ENCODE data around the gene AWAT1.

The AWAT1 gene

GRCh38 chrX:70244881-70245280 lies 10.4 kb downstream of the AWAT1 start (continued):
- TF ChIP-seq, protein P1, sequence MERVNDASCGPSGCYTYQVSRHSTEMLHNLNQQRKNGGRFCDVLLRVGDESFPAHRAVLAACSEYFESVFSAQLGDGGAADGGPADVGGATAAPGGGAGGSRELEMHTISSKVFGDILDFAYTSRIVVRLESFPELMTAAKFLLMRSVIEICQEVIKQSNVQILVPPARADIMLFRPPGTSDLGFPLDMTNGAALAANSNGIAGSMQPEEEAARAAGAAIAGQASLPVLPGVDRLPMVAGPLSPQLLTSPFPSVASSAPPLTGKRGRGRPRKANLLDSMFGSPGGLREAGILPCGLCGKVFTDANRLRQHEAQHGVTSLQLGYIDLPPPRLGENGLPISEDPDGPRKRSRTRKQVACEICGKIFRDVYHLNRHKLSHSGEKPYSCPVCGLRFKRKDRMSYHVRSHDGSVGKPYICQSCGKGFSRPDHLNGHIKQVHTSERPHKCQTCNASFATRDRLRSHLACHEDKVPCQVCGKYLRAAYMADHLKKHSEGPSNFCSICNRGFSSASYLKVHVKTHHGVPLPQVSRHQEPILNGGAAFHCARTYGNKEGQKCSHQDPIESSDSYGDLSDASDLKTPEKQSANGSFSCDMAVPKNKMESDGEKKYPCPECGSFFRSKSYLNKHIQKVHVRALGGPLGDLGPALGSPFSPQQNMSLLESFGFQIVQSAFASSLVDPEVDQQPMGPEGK (CRISPR knock-in tag; IDR thresholded peaks at IDR 0.05; ENCODE audit: borderline replicate concordance), result no peak

DNA sequence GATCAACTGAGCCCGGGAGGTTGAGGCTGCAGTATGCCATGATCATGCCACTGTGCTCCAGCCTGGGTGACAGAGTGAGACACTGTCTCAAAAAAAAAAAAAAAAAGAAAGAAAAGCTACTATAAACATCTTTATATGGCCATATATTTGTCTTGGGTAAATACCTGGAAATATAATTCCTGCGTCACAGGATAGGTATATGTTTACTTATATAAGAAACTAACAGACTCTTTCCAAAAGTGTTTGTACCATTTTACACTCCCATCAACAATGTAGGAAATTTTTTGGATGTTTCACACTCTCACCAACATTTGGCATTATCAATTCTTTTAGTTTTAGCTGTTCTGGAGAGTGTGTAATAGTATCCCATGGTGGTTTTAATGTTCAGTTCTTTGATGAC lies 12.8 kb downstream of the AWAT1 start:
- TF ChIP-seq ZFP30 (CRISPR knock-in tag; IDR thresholded peaks at IDR 0.05), result no peak
- TF ChIP-seq CSRNP3 (CRISPR knock-in tag; IDR thresholded peaks at IDR 0.05), result no peak
- TF ChIP-seq RARB (CRISPR knock-in tag; IDR thresholded peaks at IDR 0.05), result no peak
- TF ChIP-seq BACH2 (CRISPR knock-in tag; IDR thresholded peaks at IDR 0.05; ENCODE audit: borderline replicate concordance), result no peak
- no peak for TF ChIP-seq TCF4 (CRISPR knock-in tag; IDR thresholded peaks at IDR 0.05; ENCODE audit: borderline replicate concordance)
- TF ChIP-seq, protein P2, sequence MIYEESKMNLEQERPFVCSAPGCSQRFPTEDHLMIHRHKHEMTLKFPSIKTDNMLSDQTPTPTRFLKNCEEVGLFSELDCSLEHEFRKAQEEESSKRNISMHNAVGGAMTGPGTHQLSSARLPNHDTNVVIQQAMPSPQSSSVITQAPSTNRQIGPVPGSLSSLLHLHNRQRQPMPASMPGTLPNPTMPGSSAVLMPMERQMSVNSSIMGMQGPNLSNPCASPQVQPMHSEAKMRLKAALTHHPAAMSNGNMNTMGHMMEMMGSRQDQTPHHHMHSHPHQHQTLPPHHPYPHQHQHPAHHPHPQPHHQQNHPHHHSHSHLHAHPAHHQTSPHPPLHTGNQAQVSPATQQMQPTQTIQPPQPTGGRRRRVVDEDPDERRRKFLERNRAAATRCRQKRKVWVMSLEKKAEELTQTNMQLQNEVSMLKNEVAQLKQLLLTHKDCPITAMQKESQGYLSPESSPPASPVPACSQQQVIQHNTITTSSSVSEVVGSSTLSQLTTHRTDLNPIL (CRISPR knock-in tag; IDR thresholded peaks at IDR 0.05; ENCODE audit: low read depth), result no peak
- TF ChIP-seq, protein P3, sequence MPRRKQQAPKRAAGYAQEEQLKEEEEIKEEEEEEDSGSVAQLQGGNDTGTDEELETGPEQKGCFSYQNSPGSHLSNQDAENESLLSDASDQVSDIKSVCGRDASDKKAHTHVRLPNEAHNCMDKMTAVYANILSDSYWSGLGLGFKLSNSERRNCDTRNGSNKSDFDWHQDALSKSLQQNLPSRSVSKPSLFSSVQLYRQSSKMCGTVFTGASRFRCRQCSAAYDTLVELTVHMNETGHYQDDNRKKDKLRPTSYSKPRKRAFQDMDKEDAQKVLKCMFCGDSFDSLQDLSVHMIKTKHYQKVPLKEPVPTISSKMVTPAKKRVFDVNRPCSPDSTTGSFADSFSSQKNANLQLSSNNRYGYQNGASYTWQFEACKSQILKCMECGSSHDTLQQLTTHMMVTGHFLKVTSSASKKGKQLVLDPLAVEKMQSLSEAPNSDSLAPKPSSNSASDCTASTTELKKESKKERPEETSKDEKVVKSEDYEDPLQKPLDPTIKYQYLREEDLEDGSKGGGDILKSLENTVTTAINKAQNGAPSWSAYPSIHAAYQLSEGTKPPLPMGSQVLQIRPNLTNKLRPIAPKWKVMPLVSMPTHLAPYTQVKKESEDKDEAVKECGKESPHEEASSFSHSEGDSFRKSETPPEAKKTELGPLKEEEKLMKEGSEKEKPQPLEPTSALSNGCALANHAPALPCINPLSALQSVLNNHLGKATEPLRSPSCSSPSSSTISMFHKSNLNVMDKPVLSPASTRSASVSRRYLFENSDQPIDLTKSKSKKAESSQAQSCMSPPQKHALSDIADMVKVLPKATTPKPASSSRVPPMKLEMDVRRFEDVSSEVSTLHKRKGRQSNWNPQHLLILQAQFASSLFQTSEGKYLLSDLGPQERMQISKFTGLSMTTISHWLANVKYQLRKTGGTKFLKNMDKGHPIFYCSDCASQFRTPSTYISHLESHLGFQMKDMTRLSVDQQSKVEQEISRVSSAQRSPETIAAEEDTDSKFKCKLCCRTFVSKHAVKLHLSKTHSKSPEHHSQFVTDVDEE (CRISPR knock-in tag; IDR thresholded peaks at IDR 0.05), result no peak
- TF ChIP-seq ZNF8 (CRISPR knock-in tag; IDR thresholded peaks at IDR 0.05), result no peak
- TF ChIP-seq ARNTL (CRISPR knock-in tag; IDR thresholded peaks at IDR 0.05; ENCODE audit: borderline replicate concordance, low read depth), result no peak
- no peak for ATAC-seq

GRCh38 chrX:70252491-70252890 lies 18.0 kb downstream of the AWAT1 start:
- no peak for TF ChIP-seq ESRRG (CRISPR knock-in tag; IDR thresholded peaks at IDR 0.05)
- no peak for TF ChIP-seq ZC3H10 (CRISPR knock-in tag; IDR thresholded peaks at IDR 0.05)
- TF ChIP-seq TOX (CRISPR knock-in tag; IDR thresholded peaks at IDR 0.05; ENCODE audit: borderline replicate concordance), result no peak
- TF ChIP-seq CSDC2 (CRISPR knock-in tag; IDR thresholded peaks at IDR 0.05), result no peak
- no peak for TF ChIP-seq SNAI2 (CRISPR knock-in tag; IDR thresholded peaks at IDR 0.05)
- TF ChIP-seq POU6F1 (CRISPR knock-in tag; IDR thresholded peaks at IDR 0.05; ENCODE audit: borderline replicate concordance, low read depth), result no peak
- TF ChIP-seq GLIS3 (CRISPR knock-in tag; IDR thresholded peaks at IDR 0.05), result no peak
- TF ChIP-seq ISL1 (CRISPR knock-in tag; IDR thresholded peaks at IDR 0.05), result no peak
- no peak for ATAC-seq

GRCh38 chrX:70253377-70254062 lies 19.1 kb downstream of the AWAT1 start:
- no peak for ATAC-seq
- TF ChIP-seq, protein P2 (CRISPR knock-in tag; IDR thresholded peaks at IDR 0.05; ENCODE audit: low read depth), result no peak
- TF ChIP-seq PPARA (CRISPR knock-in tag; IDR thresholded peaks at IDR 0.05; ENCODE audit: borderline replicate concordance), result no peak
- TF ChIP-seq, protein P1 (CRISPR knock-in tag; IDR thresholded peaks at IDR 0.05; ENCODE audit: borderline replicate concordance), result no peak
- TF ChIP-seq, protein P3 (CRISPR knock-in tag; IDR thresholded peaks at IDR 0.05), result no peak
- no peak for TF ChIP-seq SNAI2 (CRISPR knock-in tag; IDR thresholded peaks at IDR 0.05)
- TF ChIP-seq TOX (CRISPR knock-in tag; IDR thresholded peaks at IDR 0.05; ENCODE audit: borderline replicate concordance), result no peak
- no peak for TF ChIP-seq BACH2 (CRISPR knock-in tag; IDR thresholded peaks at IDR 0.05; ENCODE audit: borderline replicate concordance)
- TF ChIP-seq ISL1 (CRISPR knock-in tag; IDR thresholded peaks at IDR 0.05), result no peak
- no peak for TF ChIP-seq ZC3H10 (CRISPR knock-in tag; IDR thresholded peaks at IDR 0.05)
- no peak for TF ChIP-seq CSDC2 (CRISPR knock-in tag; IDR thresholded peaks at IDR 0.05)
- TF ChIP-seq ARNTL (CRISPR knock-in tag; IDR thresholded peaks at IDR 0.05; ENCODE audit: borderline replicate concordance, low read depth), result no peak

All from SK-N-SH treated with all-trans-retinoic acid at 6 μM for 48 hours (cell line).